LHCN-M2 (cell line): ENCODE measurements around the gene PIGBOS1. TPM values are rescaled to one million over a fixed set of nuclear protein-coding genes. Genes with fewer than 3 reads are reported as not detected.
"Not testable (repeated sequence)": the region's sequence is repeated elsewhere in the genome, so short reads cannot be mapped to it uniquely, and the experiment has no call there.

ENCODE experiments used
- DNase-seq: peaks from one replicate; pipeline ENCODE4 v3.0.0-alpha.2; 2012; ENCODE audit warnings: low read depth
- total RNA-seq: library from RNA; depleted of rRNA; stranded (reverse); fragments of >200 nt; gene quantifications from 2 replicates; pipeline ENCODE4 v1.2.3, GENCODE V29; 2014

The PIGBOS1 gene
- total RNA-seq, 1 experiment from 2014 or later, result 15.0 TPM

GRCh38 chr15:55297315-55297714 is 21.6 kb downstream of the PIGBOS1 start:
- no peak for DNase-seq

- peak; percentile 72 for DNase-seq
These were observed 28.3 kb downstream of the PIGBOS1 start for GRCh38 chr15:55290528-55291057.

- peak; percentile 70 for DNase-seq
These were observed 29.0 kb downstream of the PIGBOS1 start, which contains the start of gene RAB27A for GRCh38 chr15:55289746-55290527. Gene RAB27A, minus strand, starts transcription at chr15:55289813. Its CDS starts 54,879 bp downstream, at chr15:55234934.

GRCh38 chr15:55289011-55289745 is 29.7 kb downstream of the PIGBOS1 start:
- DNase-seq, result peak; percentile 8

- no peak for DNase-seq
These were observed 30.8 kb downstream of the PIGBOS1 start for GRCh38 chr15:55288006-55288717.

GRCh38 chr15:55286442-55287189 is 32.3 kb downstream of the PIGBOS1 start:
- not testable (repeated sequence) for DNase-seq

- DNase-seq, result no peak
These were observed 34.5 kb downstream of the PIGBOS1 start for GRCh38 chr15:55284426-55284825.

GRCh38 chr15:55283379-55284147 is 35.4 kb downstream of the PIGBOS1 start:
- DNase-seq, result no peak

- DNase-seq, result peak; percentile 82
These were observed 36.6 kb downstream of the PIGBOS1 start for GRCh38 chr15:55282284-55282833.

- peak; percentile 18 for DNase-seq
These were observed 37.2 kb downstream of the PIGBOS1 start for GRCh38 chr15:55281517-55282228.

- peak; percentile 44 for DNase-seq
These were observed 38.3 kb downstream of the PIGBOS1 start for GRCh38 chr15:55280589-55280988.

- DNase-seq, result peak; percentile 96
These were observed 39.1 kb downstream of the PIGBOS1 start for GRCh38 chr15:55279746-55280351.

- no peak for DNase-seq
These were observed 39.7 kb downstream of the PIGBOS1 start for GRCh38 chr15:55279100-55279745.

GRCh38 chr15:55277715-55278114 is 41.2 kb downstream of the PIGBOS1 start:
- DNase-seq, result no peak

GRCh38 chr15:55277116-55277564 is 41.8 kb downstream of the PIGBOS1 start:
- DNase-seq, result no peak

GRCh38 chr15:55276324-55276723 is 42.6 kb downstream of the PIGBOS1 start:
- DNase-seq, result no peak

GRCh38 chr15:55270291-55270690 is 48.6 kb downstream of the PIGBOS1 start:
- DNase-seq, result no peak

GRCh38 chr15:55268176-55268695 is 50.7 kb downstream of the PIGBOS1 start:
- DNase-seq, result no peak
